Transverse colon (tissue), 4 donors: Measurements from ENCODE around the gene NAALADL2. TPM values are rescaled to one million over a fixed set of nuclear protein-coding genes. Genes with fewer than 3 reads are reported as not detected.

ENCODE experiments used
- DNase-seq: peaks from one replicate; pipeline ENCODE4 v3.0.0-alpha.2; 2019
- H3K27ac ChIP-seq, 4 donors: fragments of 200-600 bp; sonication (generic); 2 replicates each; pipeline ENCODE4 v1.5.1; 2016 to 2018; ENCODE audit warnings: inconsistent platforms in 4 of 4
- H3K27me3 ChIP-seq: fragments of 200-600 bp; sonication (generic); 2 replicates; pipeline ENCODE4 v1.5.1; 2017; ENCODE audit warnings: inconsistent platforms
- H3K36me3 ChIP-seq, 4 donors: fragments of 200-600 bp; sonication (generic); 2 replicates each; pipeline ENCODE4 v1.5.1; 2017 to 2019; ENCODE audit warnings: inconsistent platforms in 4 of 4
- H3K4me1 ChIP-seq, 4 donors: fragments of 200-600 bp; sonication (generic); 2 replicates each; pipeline ENCODE4 v1.5.1; 2017 to 2020; ENCODE audit warnings: inconsistent platforms in 4 of 4
- H3K4me3 ChIP-seq, 4 donors: fragments of 200-600 bp; sonication (generic); 1 replicate in 1 of 4; 2 replicates in 3 of 4; pipeline versions ENCODE4 v1.5.1 to v1.6.1; 2017 to 2019; ENCODE audit warnings: inconsistent platforms in 4 of 4
- H3K9me3 ChIP-seq, 2 donors: fragments of 200-600 bp; sonication (generic); 2 replicates each; pipeline ENCODE4 v1.5.1; 2017 to 2019; ENCODE audit warnings: inconsistent platforms in 2 of 2
- CTCF ChIP-seq, 5 experiments: fragments of 200-600 bp in 3 of 5; fragments of 450-650 bp in 2 of 5; sonication (generic) in 3 of 5; IDR thresholded peaks; 1 replicate in 2 of 5; 2 replicates in 3 of 5; pipeline ENCODE4 v1.5.1; 2016 to 2017; ENCODE audit warnings: antibody characterized with exemption in 5 of 5, inconsistent platforms in 3 of 5, mild to moderate bottlenecking in 2 of 5, moderate library complexity in 1 of 5
- EP300 ChIP-seq: sonication (generic); formaldehyde crosslinking; IDR thresholded peaks from one replicate; pipeline ENCODE4 v1.6.1; 2017; ENCODE audit warnings: antibody characterized with exemption, low read depth
- POLR2A ChIP-seq: fragments of 450-650 bp; IDR thresholded peaks from one replicate; pipeline ENCODE4 v1.6.1; 2016; ENCODE audit warnings: antibody characterized with exemption, mild to moderate bottlenecking, moderate library complexity
- POLR2AphosphoS5 ChIP-seq, 3 donors: sonication (generic); formaldehyde crosslinking; IDR thresholded peaks; one replicate each; pipeline ENCODE4 v1.6.1; 2016; ENCODE audit warnings: antibody characterized with exemption in 3 of 3
- WGBS, 2 donors: methylation state at CpG; one replicate each; pipeline ENCODE4 v1.1.5; 2018; ENCODE audit warnings: low coverage in 1 of 2; 5-methylcytosine and 5-hydroxymethylcytosine counted together
- in situ Hi-C, 4 donors: fragments of 200-750 bp; cut with MboI; loops; one replicate each; pipeline versions ENCODE4 v1.15.0 to v1.15.1; 2017; ENCODE audit warnings: low sequenced_read_pairs in 3 of 4, low pct_ligation_motif_present in 1 of 4, low pct_unique_long_range_greater_than_20kb in 1 of 4
- intact Hi-C: fragments of 100-400 bp; cut with DNase I; formaldehyde crosslinking; loops from one replicate; pipeline ENCODE4 v1.15.1; 2023; ENCODE audit warnings: low total_unique reads
- total RNA-seq, 4 donors: library from RNA; depleted of rRNA; stranded (reverse); fragments of >200 nt; gene quantifications; one replicate each; pipeline ENCODE4 v1.1.0, GENCODE V29; 2016

NAALADL2 gene
- total RNA-seq, 4 donors from 2014 or later, result 10.1 to 22.7 (median 15.1) TPM

GRCh38 chr3:174869448-174869847, 10.3 kb downstream of the NAALADL2 start:
- Histone ChIP-seq H3K27ac (no peak overlapping the region), H3K9me3 (no peaks in the 10 kb centered on the region), H3K4me3 (no peak overlapping the region), H3K4me1 (peaks cover 0 to 10% (median 0%) of the 10 kb centered on the region in 4 donors), H3K36me3 (no peaks in the 10 kb centered on the region), H3K27me3 (no peaks in the 10 kb centered on the region)
- DNase-seq, result no peak
- TF ChIP-seq CTCF (IDR thresholded peaks at IDR 0.05) (no peak), POLR2AphosphoS5 (IDR thresholded peaks at IDR 0.05) (no peak), EP300 (no peak), POLR2A (no peak)
- 67 to 81% methylated on average over 5 to 7 of the region's 7 CpGs for WGBS, 2 donors
- in situ Hi-C loops (no loop called here), intact Hi-C loops (no loop called here)

GRCh38 chr3:174873832-174874657, 14.9 kb downstream of the NAALADL2 start:
- Histone ChIP-seq H3K27ac (no peak overlapping the region), H3K4me3 (no peak overlapping the region), H3K36me3 (no peaks in the 10 kb centered on the region), H3K4me1 (no peaks in the 10 kb centered on the region), H3K27me3 (no peaks in the 10 kb centered on the region), H3K9me3 (no peaks in the 10 kb centered on the region)
- TF ChIP-seq EP300, result no peak
- no peak for TF ChIP-seq CTCF (IDR thresholded peaks at IDR 0.05)
- in situ Hi-C loops (no loop called here), intact Hi-C loops (no loop called here)
- 65 to 70% methylated on average over 3 of the region's 3 CpGs for WGBS, 2 donors
- no peak for DNase-seq

- DNase-seq, result no peak
- H3K27me3 ChIP-seq, result no peaks in the 10 kb centered on the region
- 87 to 90% methylated on average over 5 to 6 of the region's 6 CpGs for WGBS, 2 donors
- TF ChIP-seq EP300 (no peak), CTCF (IDR thresholded peaks at IDR 0.05) (no peak), POLR2AphosphoS5 (IDR thresholded peaks at IDR 0.05) (no peak), POLR2A (no peak)
- H3K36me3 ChIP-seq, result no peaks in the 10 kb centered on the region
- H3K9me3 ChIP-seq, result no peaks in the 10 kb centered on the region
- H3K27ac ChIP-seq, result no peak overlapping the region
- H3K4me1 ChIP-seq, result no peaks in the 10 kb centered on the region
- intact Hi-C loops (no loop called here), in situ Hi-C loops (no loop called here)
- H3K4me3 ChIP-seq, result no peak overlapping the region
These were observed 23.7 kb downstream of the NAALADL2 start for GRCh38 chr3:174882789-174883188.

GRCh38 chr3:174883881-174884675, 24.9 kb downstream of the NAALADL2 start:
- no peak for TF ChIP-seq EP300
- no peak for DNase-seq
- Histone ChIP-seq H3K4me3 (no peak overlapping the region), H3K36me3 (no peaks in the 10 kb centered on the region), H3K27me3 (no peaks in the 10 kb centered on the region), H3K9me3 (no peaks in the 10 kb centered on the region), H3K27ac (no peak overlapping the region), H3K4me1 (no peaks in the 10 kb centered on the region)
- in situ Hi-C loops (no loop called here), intact Hi-C loops (no loop called here)
- 89% methylated on average over 6 of the region's 6 CpGs; no CpG with 5 or more reads in 1 of the 2 donors for WGBS, 2 donors
